H1 (cell line): Measurements from ENCODE around the gene TRAF4. TPM values are rescaled to one million over a fixed set of nuclear protein-coding genes. Genes with fewer than 3 reads are reported as not detected.
A peak's percentile ranks its signal among the peaks of the same experiment; 100 is the strongest.

Source experiments
- CTCF ChIA-PET: fragments of 300-600 bp; sonication (Branson Sonifier 250); formaldehyde crosslinking; loops from one replicate; lab custom pipeline; 2021; ENCODE audit not compliant: partially characterized antibody; lab: Charles Lee
- POLR2A ChIA-PET: fragments of 300-600 bp; sonication (Branson Sonifier 250); formaldehyde crosslinking; loops from one replicate; lab custom pipeline; 2021; ENCODE audit warnings: inconsistent platforms; ENCODE audit not compliant: partially characterized antibody; lab: Charles Lee
- DNase-seq, 2 experiments: peaks; one replicate each; pipeline versions ENCODE4 v3.0.0 to v3.0.0-alpha.2; 2010 to 2022; ENCODE audit warnings: low spot score in 2 of 2, low read depth in 1 of 2, mixed read lengths in 1 of 2
- FAIRE-seq: peaks from 2 replicates; lab custom pipeline; 2011; peaks lifted over from hg19 to GRCh38; lab: Jason Lieb, UNC
- H2AFZ ChIP-seq: 2 replicates; pipeline ENCODE4 v1.8.1; 2012; ENCODE audit warnings: low read length, inconsistent platforms
- H2AK5ac ChIP-seq: 2 replicates; pipeline ENCODE4 v1.6.1; 2013; ENCODE audit warnings: low read depth, low read length
- H2BK120ac ChIP-seq: replicated peaks from 2 replicates; pipeline ENCODE3; 2013; ENCODE audit warnings: low read depth, low read length, inconsistent platforms
- H2BK12ac ChIP-seq: 2 replicates; pipeline ENCODE4 v1.6.1; 2013; ENCODE audit warnings: low read depth, low read length
- H2BK15ac ChIP-seq: 2 replicates; pipeline ENCODE4 v1.6.1; 2013; ENCODE audit warnings: low read length
- H2BK20ac ChIP-seq: 2 replicates; pipeline ENCODE4 v1.6.1; 2013; ENCODE audit warnings: low read length
- H2BK5ac ChIP-seq: 2 replicates; pipeline ENCODE4 v1.6.1; 2013; ENCODE audit warnings: low read depth, low read length
- H3K14ac ChIP-seq: 2 replicates; pipeline ENCODE4 v1.6.1; 2013; ENCODE audit warnings: inconsistent platforms; ENCODE audit not compliant: insufficient read length
- H3K18ac ChIP-seq: 2 replicates; pipeline ENCODE4 v1.6.1; 2013; ENCODE audit warnings: low read length; ENCODE audit errors: extremely low read depth
- H3K23ac ChIP-seq: 2 replicates; pipeline ENCODE4 v1.6.1; 2013; ENCODE audit warnings: inconsistent platforms; ENCODE audit not compliant: insufficient read length
- H3K23me2 ChIP-seq: 2 replicates; pipeline ENCODE4 v1.6.1; 2013; ENCODE audit warnings: low read depth, low read length
- H3K27ac ChIP-seq: 2 replicates; pipeline ENCODE4 v1.6.1; 2011; ENCODE audit warnings: low read depth, low read length, inconsistent platforms
- H3K27me3 ChIP-seq, 4 experiments: replicated peaks in 1 of 4; 1 replicate in 1 of 4; 2 replicates in 3 of 4; pipeline versions ENCODE4 v1.6.1 to v1.8.1; 2011 to 2013; ENCODE audit warnings: low read length in 3 of 4, mild to moderate bottlenecking in 3 of 4, inconsistent platforms in 2 of 4, mixed read lengths in 2 of 4, moderate library complexity in 1 of 4; ENCODE audit not compliant: control insufficient read depth in 3 of 4, insufficient read depth in 3 of 4; ENCODE audit errors: extremely low read depth in 1 of 4
- H3K36me3 ChIP-seq, 4 experiments: 2 replicates each; pipeline versions ENCODE4 v1.6.1 to v1.8.1; 2011 to 2013; ENCODE audit warnings: mild to moderate bottlenecking in 4 of 4, low read length in 3 of 4, moderate library complexity in 2 of 4, control low read depth in 1 of 4, inconsistent platforms in 1 of 4; ENCODE audit not compliant: insufficient read depth in 4 of 4, control insufficient read depth in 2 of 4
- H3K4ac ChIP-seq: replicated peaks from 2 replicates; pipeline ENCODE3; 2013; ENCODE audit warnings: low read length, low read depth, mixed read lengths, inconsistent platforms; ENCODE audit not compliant: insufficient read length
- H3K4me1 ChIP-seq, 4 experiments: replicated peaks in 1 of 4; 1 replicate in 1 of 4; 2 replicates in 3 of 4; pipeline versions ENCODE4 v1.6.1 to v1.8.1; 2011 to 2013; ENCODE audit warnings: low read length in 3 of 4, inconsistent platforms in 2 of 4, mixed read lengths in 1 of 4; ENCODE audit not compliant: insufficient read depth in 4 of 4, control insufficient read depth in 3 of 4
- H3K4me2 ChIP-seq, 2 experiments: 2 replicates each; pipeline versions ENCODE4 v1.6.1 to v1.8.1; 2011 to 2013; ENCODE audit warnings: low read depth in 2 of 2, low read length in 2 of 2, control low read depth in 1 of 2, inconsistent platforms in 1 of 2, mild to moderate bottlenecking in 1 of 2; ENCODE audit not compliant: insufficient read depth in 1 of 2
- H3K4me3 ChIP-seq, 4 experiments: fragments of 200-600, 300-600 bp in 1 of 4; sonication (generic), shearing (Covaris generic), sonication (Bioruptor Twin) in 1 of 4; 2 replicates each; pipeline versions ENCODE4 v1.5.1 to v1.8.1; 2011 to 2016; ENCODE audit warnings: low read length in 4 of 4, low read depth in 3 of 4, control low read depth in 2 of 4, inconsistent platforms in 2 of 4, mild to moderate bottlenecking in 2 of 4, mixed read lengths in 1 of 4, moderate library complexity in 1 of 4; ENCODE audit not compliant: insufficient read depth in 2 of 4; ENCODE audit errors: extremely low read depth in 1 of 4
- H3K56ac ChIP-seq: replicated peaks from 2 replicates; pipeline ENCODE3; 2013; ENCODE audit warnings: low read depth, mild to moderate bottlenecking, mixed read lengths, low read length, inconsistent platforms; ENCODE audit not compliant: insufficient read length
- H3K79me1 ChIP-seq: 2 replicates; pipeline ENCODE4 v1.6.1; 2013; ENCODE audit warnings: low read depth, low read length, control low read depth
- H3K79me2 ChIP-seq, 2 experiments: 2 replicates each; pipeline versions ENCODE4 v1.6.1 to v1.8.1; 2012 to 2013; ENCODE audit warnings: low read length in 2 of 2, mild to moderate bottlenecking in 2 of 2, inconsistent platforms in 1 of 2; ENCODE audit not compliant: insufficient read depth in 2 of 2, control insufficient read depth in 1 of 2
- H3K9ac ChIP-seq, 4 experiments: replicated peaks in 1 of 4; 1 replicate in 1 of 4; 2 replicates in 3 of 4; pipeline versions ENCODE4 v1.6.1 to v1.8.1; 2011 to 2013; ENCODE audit warnings: low read depth in 3 of 4, low read length in 3 of 4, control low read depth in 2 of 4, mild to moderate bottlenecking in 2 of 4, moderate library complexity in 2 of 4, inconsistent platforms in 1 of 4; ENCODE audit errors: extremely low read depth in 1 of 4
- H3K9me3 ChIP-seq, 2 experiments: 2 replicates each; pipeline versions ENCODE4 v1.6.1 to v1.8.1; 2012 to 2013; ENCODE audit warnings: mild to moderate bottlenecking in 2 of 2, moderate library complexity in 2 of 2, control low read depth in 1 of 2, inconsistent platforms in 1 of 2, low read depth in 1 of 2, low read length in 1 of 2, mixed read lengths in 1 of 2; ENCODE audit not compliant: insufficient read depth in 2 of 2
- H4K20me1 ChIP-seq, 2 experiments: replicated peaks in 1 of 2; 2 replicates each; pipeline versions ENCODE3 to v1.8.1; 2011 to 2013; ENCODE audit warnings: inconsistent platforms in 2 of 2, low read length in 2 of 2, mild to moderate bottlenecking in 1 of 2; ENCODE audit not compliant: insufficient read depth in 2 of 2, control insufficient read depth in 1 of 2
- H4K5ac ChIP-seq: 2 replicates; pipeline ENCODE4 v1.6.1; 2013; ENCODE audit warnings: low read length, low read depth, mixed read lengths, inconsistent platforms; ENCODE audit not compliant: insufficient read length
- H4K8ac ChIP-seq: 2 replicates; pipeline ENCODE4 v1.8.0; 2013; ENCODE audit warnings: mild to moderate bottlenecking, moderate library complexity, low read length, inconsistent platforms; ENCODE audit not compliant: insufficient read depth; ENCODE audit errors: extremely low read depth
- H4K91ac ChIP-seq: replicated peaks from 2 replicates; pipeline ENCODE3; 2013; ENCODE audit warnings: low read length, mixed read lengths, inconsistent platforms; ENCODE audit not compliant: insufficient read length
- ASH2L ChIP-seq: fragments of 200-600, 300-600 bp; sonication (generic); IDR thresholded peaks from one replicate; pipeline ENCODE4 v1.7.1; 2017; ENCODE audit warnings: low read length
- CBX8 ChIP-seq: fragments of 300-800, 300-1000 bp; sonication (generic); IDR thresholded peaks from 2 replicates; pipeline ENCODE4 v1.7.1; 2016; ENCODE audit warnings: low read depth, low read length, borderline replicate concordance
- GABPA ChIP-seq: IDR thresholded peaks from 2 replicates; pipeline ENCODE4 v1.6.1; 2011; ENCODE audit warnings: mild to moderate bottlenecking, low read length, moderate library complexity, borderline replicate concordance; ENCODE audit not compliant: insufficient read depth
- NANOG ChIP-seq: IDR thresholded peaks from 2 replicates; pipeline ENCODE4 v1.6.1; 2011; ENCODE audit warnings: low read length, low read depth, mild to moderate bottlenecking, inconsistent platforms; ENCODE audit not compliant: insufficient read depth, poor library complexity, severe bottlenecking
- NRF1 ChIP-seq: IDR thresholded peaks from 2 replicates; pipeline ENCODE4 v1.6.1; 2011; ENCODE audit warnings: mild to moderate bottlenecking, low read depth, low read length, improper control_type of control experiment
- POLR2A ChIP-seq, 2 experiments: IDR thresholded peaks; 1 replicate in 1 of 2; 2 replicates in 1 of 2; pipeline ENCODE4 v1.6.1; 2011; ENCODE audit warnings: low read depth in 2 of 2, low read length in 2 of 2, mild to moderate bottlenecking in 2 of 2; ENCODE audit errors: control extremely low read depth in 1 of 2
- POLR2AphosphoS5 ChIP-seq: IDR thresholded peaks from 2 replicates; pipeline ENCODE4 v1.6.1; 2011; ENCODE audit warnings: low read depth, low read length
- WGBS, 2 experiments: shearing (Covaris generic) in 1 of 2; methylation state at CpG; one replicate each; pipeline versions ENCODE4 v1.1.6 to v1.1.7; 2013 to 2015; ENCODE audit warnings: low lambda C conversion rate in 2 of 2, mixed read lengths in 2 of 2, inconsistent platforms in 1 of 2, low coverage in 1 of 2, missing lambda C conversion rate in 1 of 2; ENCODE audit not compliant: insufficient replicate concordance in 2 of 2, insufficient coverage in 1 of 2, insufficient read length in 1 of 2; ENCODE audit errors: extremely low coverage in 1 of 2, missing lambda C conversion rate in 1 of 2; 5-methylcytosine and 5-hydroxymethylcytosine counted together
- polyA plus RNA-seq, 7 experiments: library from polyadenylated mRNA; depleted of rRNA in 3 of 7; stranded (reverse) in 5 of 7; unstranded in 2 of 7; fragments of >200 nt in 5 of 7; fragments of 200-250 nt in 2 of 7; gene quantifications; 1 replicate in 5 of 7; 2 replicates in 1 of 7; 4 replicates in 1 of 7; pipeline versions ENCODE4 v1.2.1 to v1.2.3, GENCODE V29; 2011 to 2013; ENCODE audit warnings: missing spikeins in 2 of 7, mixed read lengths in 2 of 7
- total RNA-seq: library from RNA; stranded (reverse); fragmentation: NEBNext Ultra II Directional; extraction: Animal tissue kit (Norgen Biotek cat#: 25700); gene quantifications from 2 replicates; pipeline ENCODE4 v1.2.1, GENCODE V29; 2021

The TRAF4 gene
- total and polyA plus RNA-seq, 2 of the 8 experiments (the other 6 are each of a cell fraction or from before 2014, with no cell fraction given), result 167 to 170 TPM

GRCh38 chr17:28702026-28702751, 41.6 kb upstream of the TRAF4 start:
- H2BK15ac ChIP-seq, result no peak overlapping the region
- FAIRE-seq, result no peak
- H3K9ac ChIP-seq, result no peak overlapping the region; a peak in 1 of 7 replicates
- H4K8ac ChIP-seq, result no peak overlapping the region; the same call in 1 of the 2 replicates
- H3K56ac ChIP-seq, result no peak overlapping the region
- H3K14ac ChIP-seq, result no peak overlapping the region
- H3K18ac ChIP-seq, result no peak overlapping the region
- H3K27ac ChIP-seq, result 0 out of 2 replicates have a peak overlapping the region, but pooled peaks have one; percentile 19
- H4K91ac ChIP-seq, result no peak overlapping the region
- H2BK120ac ChIP-seq, result no peak overlapping the region
- no peak overlapping the region for H2BK5ac ChIP-seq
- H3K23me2 ChIP-seq, result no peaks in the 10 kb centered on the region
- no peaks in the 10 kb centered on the region for H3K9me3 ChIP-seq
- CTCF ChIA-PET, result interaction anchor here (0.6 to 2.5 kb wide), 9 partner anchors 33 to 325 kb away, joined by 3 to 9 read pairs (median 3); no protein-coding TSS in a partner anchor
- H3K4ac ChIP-seq, result no peak overlapping the region
- no peak for DNase-seq
- no peaks in the 10 kb centered on the region for H3K79me1 ChIP-seq
- TF ChIP-seq NANOG (no peak), POLR2AphosphoS5 (peak; percentile 23; the same call in 1 of the 2 replicates), POLR2A (IDR thresholded peaks at IDR 0.05; ENCODE audit: control extremely low read depth in 1 of 2, low read depth in 2 of 2, low read length in 2 of 2) (peak in 1 of 2 experiments; percentile 45; a peak in 1 of 3 replicates), NRF1 (no peak), GABPA (no peak), ASH2L (no peak), CBX8 (no peak)
- TF ChIP-seq, all 59 proteins: peak for 2
- Histone ChIP-seq H4K5ac (no peak overlapping the region), H2AK5ac (no peak overlapping the region), H3K79me2 (no peaks in the 10 kb centered on the region), H3K36me3 (peaks cover 35 to 61% (median 55%) of the 10 kb centered on the region in 4 experiments), H3K4me2 (peak overlapping the region in 1 of 2 experiments; percentile 32; a peak in 1 of 4 replicates), H3K27me3 (no peaks in the 10 kb centered on the region), H2AFZ (no peak overlapping the region), H3K4me1 (peaks cover 0 to 11% (median 4%) of the 10 kb centered on the region in 4 experiments; a peak in 4 of 7 replicates), H3K23ac (no peak overlapping the region), H2BK20ac (no peak overlapping the region), H2BK12ac (no peak overlapping the region), H3K4me3 (no peak overlapping the region), H4K20me1 (peaks cover 10 to 24% of the 10 kb centered on the region in 2 experiments)
- POLR2A ChIA-PET, result interaction anchor here (0.8 to 4.8 kb wide), 15 partner anchors 9 to 117 kb away, joined by 3 to 47 read pairs (median 5); partner anchors contain the start of genes PROCA1 and RPL23A
- 93% methylated on average over 10 of the region's 10 CpGs; no CpG with 5 or more reads in 1 of the 2 experiments for WGBS, 2 experiments
